Measurements from ENCODE around the gene ABCC2.

Gene ABCC2

DNA sequence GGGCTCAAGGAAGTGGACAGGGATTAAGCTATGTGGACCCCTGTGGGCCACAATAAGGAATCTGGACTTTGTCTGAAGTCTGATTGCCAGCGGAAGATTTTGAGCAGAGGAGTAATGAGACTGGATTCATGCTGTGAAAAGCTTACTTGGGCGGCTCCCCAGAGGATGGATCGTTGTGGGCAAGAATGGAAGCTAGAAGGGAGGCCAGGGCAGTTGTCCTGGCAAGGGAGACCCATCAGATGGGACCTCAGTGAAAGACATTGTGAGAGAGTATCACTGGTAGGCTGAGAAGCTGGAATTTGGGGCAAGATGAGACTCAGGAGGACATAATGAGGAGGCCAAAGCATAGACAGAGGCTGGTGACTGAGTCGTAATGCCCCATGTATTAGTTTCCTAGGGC lies 15.6 kb downstream of the ABCC2 start:
- no peaks in the 10 kb centered on the region for H3K9me2 ChIP-seq (replicated peaks; ENCODE audit: low read depth, low read length)
- no peak overlapping the region for H3K4me3 ChIP-seq (ENCODE audit: low read length, poor library complexity, severe bottlenecking)
- H3K79me2 ChIP-seq (ENCODE audit: insufficient read depth, low read length) = no peaks in the 10 kb centered on the region
- TF ChIP-seq CTCF (conservative IDR thresholded peaks at IDR 0.05; ENCODE audit: low read length) (no peak), EZH2phosphoT487 (IDR thresholded peaks at IDR 0.05; ENCODE audit: borderline replicate concordance) (no peak)
- H3K9me3 ChIP-seq (ENCODE audit: insufficient read depth, low read depth, low read length) = no peaks in the 10 kb centered on the region
- H3K4me1 ChIP-seq (ENCODE audit: insufficient read depth, low read length, poor library complexity, severe bottlenecking) = no peaks in the 10 kb centered on the region
- H3K4me2 ChIP-seq (ENCODE audit: low read depth, low read length, poor library complexity, severe bottlenecking) = no peak overlapping the region
- no peaks in the 10 kb centered on the region for H4K20me1 ChIP-seq (ENCODE audit: insufficient read depth, low read length, poor library complexity, severe bottlenecking)
- H3F3A ChIP-seq (ENCODE audit: low read depth) = no peaks in the 10 kb centered on the region
- H3K36me3 ChIP-seq (ENCODE audit: insufficient read depth, low read length) = no peaks in the 10 kb centered on the region
- no peak overlapping the region for H2AFZ ChIP-seq (ENCODE audit: low read length)
- H3K9ac ChIP-seq (ENCODE audit: low read depth, low read length, poor library complexity, severe bottlenecking) = no peak overlapping the region
- H3K27me3 ChIP-seq (ENCODE audit: insufficient read depth, low read length, poor library complexity, severe bottlenecking) = no peaks in the 10 kb centered on the region

DNA sequence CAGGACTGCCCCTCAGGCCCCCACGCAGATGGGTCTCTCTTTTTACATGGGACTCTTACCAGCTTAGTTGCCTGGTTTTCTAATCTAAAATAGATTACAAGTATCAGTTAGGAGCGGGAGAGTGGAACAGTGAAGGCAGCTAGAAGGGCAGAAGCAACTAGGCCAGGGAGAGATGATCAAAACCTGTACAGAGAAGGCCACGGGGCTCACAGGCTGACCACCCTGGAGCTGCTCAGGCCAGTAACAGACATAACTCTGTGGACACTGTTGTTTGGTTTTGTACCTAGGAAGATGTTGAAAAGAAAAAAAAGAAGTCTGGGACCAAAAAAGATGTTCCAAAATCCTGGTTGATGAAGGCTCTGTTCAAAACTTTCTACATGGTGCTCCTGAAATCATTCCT lies 16.5 kb downstream of the ABCC2 start:
- H3K36me3 ChIP-seq (ENCODE audit: insufficient read depth, low read length) = no peaks in the 10 kb centered on the region
- no peaks in the 10 kb centered on the region for H3F3A ChIP-seq (ENCODE audit: low read depth)
- TF ChIP-seq CTCF (conservative IDR thresholded peaks at IDR 0.05; ENCODE audit: low read length) (no peak), EZH2phosphoT487 (IDR thresholded peaks at IDR 0.05; ENCODE audit: borderline replicate concordance) (no peak)
- no peaks in the 10 kb centered on the region for H3K4me1 ChIP-seq (ENCODE audit: insufficient read depth, low read length, poor library complexity, severe bottlenecking)
- H3K79me2 ChIP-seq (ENCODE audit: insufficient read depth, low read length) = no peaks in the 10 kb centered on the region
- H3K9ac ChIP-seq (ENCODE audit: low read depth, low read length, poor library complexity, severe bottlenecking) = no peak overlapping the region
- H3K27me3 ChIP-seq (ENCODE audit: insufficient read depth, low read length, poor library complexity, severe bottlenecking) = no peaks in the 10 kb centered on the region
- H3K4me2 ChIP-seq (ENCODE audit: low read depth, low read length, poor library complexity, severe bottlenecking) = no peak overlapping the region
- H3K4me3 ChIP-seq (ENCODE audit: low read length, poor library complexity, severe bottlenecking) = no peak overlapping the region
- no peaks in the 10 kb centered on the region for H4K20me1 ChIP-seq (ENCODE audit: insufficient read depth, low read length, poor library complexity, severe bottlenecking)
- no peaks in the 10 kb centered on the region for H3K9me3 ChIP-seq (ENCODE audit: insufficient read depth, low read depth, low read length)
- H2AFZ ChIP-seq (ENCODE audit: low read length) = no peak overlapping the region
- H3K9me2 ChIP-seq (replicated peaks; ENCODE audit: low read depth, low read length) = no peaks in the 10 kb centered on the region

DNA sequence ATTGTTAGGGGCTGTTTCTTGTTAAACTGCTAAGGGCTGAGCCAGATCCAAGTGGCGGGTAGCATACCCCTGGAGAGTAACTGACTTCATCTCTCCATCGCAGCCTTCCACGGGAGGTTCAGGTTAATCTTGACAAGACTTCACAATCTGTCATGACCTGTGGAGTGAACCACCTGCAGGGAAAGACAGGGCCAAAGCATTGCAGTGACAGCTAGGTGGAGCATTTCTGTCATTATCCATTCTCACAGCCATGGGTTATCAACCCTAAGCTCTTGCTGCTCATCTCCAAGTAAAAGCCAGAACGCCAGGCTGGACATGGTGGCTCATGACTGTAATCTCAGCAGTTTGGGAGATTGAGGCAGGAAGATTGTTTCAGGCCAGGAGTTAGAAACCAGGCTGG lies 17.2 kb downstream of the ABCC2 start:
- TF ChIP-seq EZH2phosphoT487 (IDR thresholded peaks at IDR 0.05; ENCODE audit: borderline replicate concordance) = no peak
- peak; percentile 19 for TF ChIP-seq CTCF (conservative IDR thresholded peaks at IDR 0.05; ENCODE audit: low read length)
- no peak overlapping the region for H3K4me3 ChIP-seq (ENCODE audit: low read length, poor library complexity, severe bottlenecking)

More for the DNA sequence above, 17.2 kb downstream of the ABCC2 start:
- Histone ChIP-seq H3F3A (ENCODE audit: low read depth) (no peaks in the 10 kb centered on the region), H3K4me2 (ENCODE audit: low read depth, low read length, poor library complexity, severe bottlenecking) (no peak overlapping the region), H3K79me2 (ENCODE audit: insufficient read depth, low read length) (no peaks in the 10 kb centered on the region), H3K9me2 (replicated peaks; ENCODE audit: low read depth, low read length) (no peaks in the 10 kb centered on the region), H3K9me3 (ENCODE audit: insufficient read depth, low read depth, low read length) (no peaks in the 10 kb centered on the region), H3K27me3 (ENCODE audit: insufficient read depth, low read length, poor library complexity, severe bottlenecking) (no peaks in the 10 kb centered on the region), H4K20me1 (ENCODE audit: insufficient read depth, low read length, poor library complexity, severe bottlenecking) (no peaks in the 10 kb centered on the region), H3K9ac (ENCODE audit: low read depth, low read length, poor library complexity, severe bottlenecking) (no peak overlapping the region), H3K36me3 (ENCODE audit: insufficient read depth, low read length) (no peaks in the 10 kb centered on the region), H2AFZ (ENCODE audit: low read length) (no peak overlapping the region), H3K4me1 (ENCODE audit: insufficient read depth, low read length, poor library complexity, severe bottlenecking) (no peaks in the 10 kb centered on the region)

All from Loucy (cell line).